ENCODE results near the gene C17orf78. TPM values are rescaled to one million over a fixed set of nuclear protein-coding genes. Genes with fewer than 3 reads are reported as not detected.

C17orf78 gene
- total and polyA plus RNA-seq, 2 of the 13 experiments (the other 11 are each of a cell fraction or from before 2014, with no cell fraction given) = not detected

- TF ChIP-seq RERE (CRISPR knock-in tag; IDR thresholded peaks at IDR 0.05; ENCODE audit: low read depth) (no peak), ZNF276 (CRISPR knock-in tag; IDR thresholded peaks at IDR 0.05; ENCODE audit: low read depth) (no peak), HMGXB3 (CRISPR knock-in tag; IDR thresholded peaks at IDR 0.05; ENCODE audit: borderline replicate concordance) (0 out of 2 replicates have a peak, but pooled peaks have one; percentile 47), SIN3A (IDR thresholded peaks at IDR 0.05; ENCODE audit: borderline replicate concordance, low read depth, low read length) (peak; percentile 81; the same call in 1 of the 2 replicates), CBX2 (IDR thresholded peaks at IDR 0.05; ENCODE audit: low read depth, low read length) (no peak), CBX2 (CRISPR knock-in tag; IDR thresholded peaks at IDR 0.05; ENCODE audit: low read depth) (no peak), RCOR2 (CRISPR knock-in tag; IDR thresholded peaks at IDR 0.05) (no peak), POGK (CRISPR knock-in tag; conservative IDR thresholded peaks at IDR 0.05) (no peak), ZNF562 (CRISPR knock-in tag; IDR thresholded peaks at IDR 0.05; ENCODE audit: borderline replicate concordance) (no peak), THAP7 (CRISPR knock-in tag; IDR thresholded peaks at IDR 0.05) (no peak), ZKSCAN5 (CRISPR knock-in tag; IDR thresholded peaks at IDR 0.05) (no peak)
Measured at GRCh38 chr17:37358098-37358829, 17.5 kb upstream of the C17orf78 start (continued).
